Stomach (tissue), 9 donors: ENCODE measurements around the gene ZNF524. TPM values are rescaled to one million over a fixed set of nuclear protein-coding genes. Genes with fewer than 3 reads are reported as not detected.
A peak's percentile ranks its signal among the peaks of the same experiment; 100 is the strongest.

Experiments used
- DNase-seq, 2 donors: peaks; one replicate each; pipeline versions ENCODE4 v3.0.0 to v3.0.0-alpha.2; 2013 to 2019
- H3K27ac ChIP-seq, 5 donors: fragments of 200-600 bp in 4 of 5; sonication (generic) in 4 of 5; one replicate each; pipeline ENCODE4 v1.5.1; 2013 to 2019; ENCODE audit warnings: mild to moderate bottlenecking in 1 of 5, moderate library complexity in 1 of 5
- H3K27me3 ChIP-seq, 3 donors: fragments of 200-600 bp; sonication (generic); one replicate each; pipeline ENCODE4 v1.5.1; 2017 to 2019; ENCODE audit warnings: mixed run types in 1 of 3
- H3K36me3 ChIP-seq, 4 donors: fragments of 200-600 bp; sonication (generic); 1 replicate in 3 of 4; 2 replicates in 1 of 4; pipeline ENCODE4 v1.5.1; 2016 to 2019
- H3K4me1 ChIP-seq, 4 donors: fragments of 200-600 bp; sonication (generic); one replicate each; pipeline ENCODE4 v1.5.1; 2016 to 2019
- H3K4me3 ChIP-seq, 4 donors: fragments of 200-600 bp; sonication (generic) in 3 of 4; one replicate each; pipeline ENCODE4 v1.5.1; 2016 to 2019; ENCODE audit warnings: mild to moderate bottlenecking in 1 of 4
- H3K9me3 ChIP-seq, 4 donors: fragments of 200-600 bp; sonication (generic); one replicate each; pipeline ENCODE4 v1.5.1; 2016 to 2019
- EP300 ChIP-seq: sonication (generic); formaldehyde crosslinking; IDR thresholded peaks from one replicate; pipeline ENCODE4 v1.6.1; 2017; ENCODE audit warnings: antibody characterized with exemption
- POLR2A ChIP-seq, 4 donors: fragments of 450-650 bp; IDR thresholded peaks; one replicate each; pipeline ENCODE4 v1.6.1; 2016; ENCODE audit warnings: antibody characterized with exemption in 4 of 4, control low read depth in 2 of 4, mild to moderate bottlenecking in 1 of 4, moderate library complexity in 1 of 4
- POLR2AphosphoS5 ChIP-seq, 3 donors: sonication (generic); formaldehyde crosslinking; IDR thresholded peaks; one replicate each; pipeline ENCODE4 v1.6.1; 2016; ENCODE audit warnings: antibody characterized with exemption in 3 of 3
- WGBS, 5 donors: extraction: QIAGEN DNeasy Blood & Tissue Kit in 3 of 5; methylation state at CpG; one replicate each; pipeline versions ENCODE4 v1.1.5 to v1.1.7; 2013 to 2018; 5-methylcytosine and 5-hydroxymethylcytosine counted together
- intact Hi-C: fragments of 100-400 bp; cut with DNase I; formaldehyde crosslinking; loops from one replicate; pipeline ENCODE4 v1.15.1; 2023; ENCODE audit warnings: low total_unique reads
- polyA plus RNA-seq, 3 donors: library from polyadenylated mRNA; stranded (reverse); fragments of 200-250 nt; gene quantifications; one replicate each; pipeline ENCODE4 v1.2.3, GENCODE V29; 2013
- total RNA-seq, 5 donors: library from RNA; depleted of rRNA; stranded (reverse); fragments of >200 nt; gene quantifications; one replicate each; pipeline versions ENCODE4 v1.1.0 to v1.2.3, GENCODE V29; 2014 to 2016
- TF ChIP-seq, protein P1 (sequence below), 7 experiments: fragments of 450-650 bp in 4 of 7; fragments of 200-600 bp in 3 of 7; sonication (generic) in 3 of 7; IDR thresholded peaks; one replicate each; pipeline ENCODE4 v1.5.1; 2016 to 2019; ENCODE audit warnings: antibody characterized with exemption in 7 of 7, control low read depth in 2 of 7, mild to moderate bottlenecking in 1 of 7
- donor health status: healthy with polysubstance abuse.
- donor health status: Bipolar disorder and iron deficiency.
- donor health status: healthy.

ZNF524 gene
- total and polyA plus RNA-seq, 8 donors, result 2.9 to 70.7 (median 53.6) TPM

DNA sequence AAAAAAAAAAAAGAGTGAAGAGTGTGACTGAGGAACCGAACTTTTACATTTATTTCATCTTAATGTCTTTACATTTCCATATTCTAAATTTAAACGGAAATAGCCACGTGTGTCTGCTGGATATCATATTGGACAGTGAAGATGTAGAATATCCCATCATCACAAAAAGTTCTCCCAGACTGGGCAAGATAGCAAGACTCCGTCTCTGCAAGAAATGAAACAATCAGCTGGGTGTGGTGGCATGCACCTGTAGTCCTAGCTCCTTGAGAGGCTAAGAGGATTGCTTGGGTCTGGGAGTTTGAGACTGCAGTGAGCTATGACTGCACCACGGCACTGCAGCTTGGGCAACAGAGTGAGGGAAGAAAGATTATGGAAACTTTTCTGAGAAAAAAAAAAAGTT is 23.3 kb upstream of the ZNF524 start:
- Histone ChIP-seq H3K27ac (no peak overlapping the region), H3K9me3 (no peaks in the 10 kb centered on the region), H3K4me1 (peaks cover 12 to 25% (median 23%) of the 10 kb centered on the region in 4 donors), H3K4me3 (no peak overlapping the region), H3K36me3 (peaks cover 16 to 31% (median 29%) of the 10 kb centered on the region in 4 donors), H3K27me3 (no peaks in the 10 kb centered on the region)
- 88 to 89% (median 88%) methylated on average over 5 of the region's 5 CpGs for WGBS, 5 donors
- TF ChIP-seq, protein P1, sequence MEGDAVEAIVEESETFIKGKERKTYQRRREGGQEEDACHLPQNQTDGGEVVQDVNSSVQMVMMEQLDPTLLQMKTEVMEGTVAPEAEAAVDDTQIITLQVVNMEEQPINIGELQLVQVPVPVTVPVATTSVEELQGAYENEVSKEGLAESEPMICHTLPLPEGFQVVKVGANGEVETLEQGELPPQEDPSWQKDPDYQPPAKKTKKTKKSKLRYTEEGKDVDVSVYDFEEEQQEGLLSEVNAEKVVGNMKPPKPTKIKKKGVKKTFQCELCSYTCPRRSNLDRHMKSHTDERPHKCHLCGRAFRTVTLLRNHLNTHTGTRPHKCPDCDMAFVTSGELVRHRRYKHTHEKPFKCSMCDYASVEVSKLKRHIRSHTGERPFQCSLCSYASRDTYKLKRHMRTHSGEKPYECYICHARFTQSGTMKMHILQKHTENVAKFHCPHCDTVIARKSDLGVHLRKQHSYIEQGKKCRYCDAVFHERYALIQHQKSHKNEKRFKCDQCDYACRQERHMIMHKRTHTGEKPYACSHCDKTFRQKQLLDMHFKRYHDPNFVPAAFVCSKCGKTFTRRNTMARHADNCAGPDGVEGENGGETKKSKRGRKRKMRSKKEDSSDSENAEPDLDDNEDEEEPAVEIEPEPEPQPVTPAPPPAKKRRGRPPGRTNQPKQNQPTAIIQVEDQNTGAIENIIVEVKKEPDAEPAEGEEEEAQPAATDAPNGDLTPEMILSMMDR (IDR thresholded peaks at IDR 0.05), result no peak
- TF ChIP-seq POLR2AphosphoS5 (IDR thresholded peaks at IDR 0.05) (no peak), POLR2A (IDR thresholded peaks at IDR 0.05) (no peak), EP300 (no peak)
- intact Hi-C loops, result no loop called here
- no peak for DNase-seq

DNA sequence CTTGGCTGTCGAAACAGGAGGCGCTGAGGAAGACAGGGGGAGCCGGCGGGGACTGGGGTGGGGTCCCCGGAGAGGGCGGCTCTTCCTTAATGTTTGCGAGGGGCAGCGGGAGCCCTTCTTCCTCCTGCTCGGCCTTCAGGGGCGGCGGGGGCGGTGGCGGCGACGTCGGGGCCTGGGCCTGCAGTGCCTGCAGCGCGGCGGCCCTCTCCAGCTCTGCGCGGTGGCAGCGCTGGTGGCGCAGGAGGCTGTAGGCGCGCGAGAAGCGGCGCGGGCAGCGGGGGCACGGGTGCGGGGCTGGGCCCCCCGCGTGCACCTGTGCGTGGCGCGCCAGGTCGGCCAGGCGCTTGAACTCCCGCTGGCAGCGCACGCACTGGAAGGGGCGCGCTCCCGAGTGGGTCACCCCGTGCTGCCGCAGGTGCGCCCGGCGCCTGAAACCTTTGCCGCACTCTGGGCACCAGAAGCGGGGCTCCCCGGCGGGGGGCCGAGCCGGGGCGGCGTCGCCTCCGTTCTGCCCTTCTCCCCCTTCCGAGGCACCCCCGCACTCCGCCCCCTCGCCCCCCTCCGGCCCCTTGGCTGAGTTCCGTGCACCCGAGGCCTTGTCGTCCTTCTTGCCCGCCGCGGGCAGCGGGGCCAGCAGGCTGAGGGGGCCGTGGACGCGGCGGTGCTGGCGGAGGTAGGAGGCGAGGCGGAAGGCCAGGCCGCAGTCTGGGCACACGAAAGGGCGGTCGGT is 21.9 kb upstream of the ZNF524 start:
- Histone ChIP-seq H3K27me3 (no peaks in the 10 kb centered on the region), H3K27ac (no peak overlapping the region), H3K9me3 (no peaks in the 10 kb centered on the region), H3K4me3 (no peak overlapping the region), H3K4me1 (peaks cover 20 to 35% (median 31%) of the 10 kb centered on the region in 4 donors), H3K36me3 (peaks cover 16 to 31% (median 29%) of the 10 kb centered on the region in 4 donors)
- DNase-seq, result no peak
- WGBS, 5 donors, result 93 to 95% (median 95%) methylated on average over 54 to 83 of the region's 83 CpGs
- intact Hi-C loops, result no loop called here
- TF ChIP-seq EP300 (no peak), POLR2AphosphoS5 (IDR thresholded peaks at IDR 0.05) (no peak), POLR2A (IDR thresholded peaks at IDR 0.05) (no peak)
- TF ChIP-seq, protein P1 (IDR thresholded peaks at IDR 0.05), result no peak

DNA sequence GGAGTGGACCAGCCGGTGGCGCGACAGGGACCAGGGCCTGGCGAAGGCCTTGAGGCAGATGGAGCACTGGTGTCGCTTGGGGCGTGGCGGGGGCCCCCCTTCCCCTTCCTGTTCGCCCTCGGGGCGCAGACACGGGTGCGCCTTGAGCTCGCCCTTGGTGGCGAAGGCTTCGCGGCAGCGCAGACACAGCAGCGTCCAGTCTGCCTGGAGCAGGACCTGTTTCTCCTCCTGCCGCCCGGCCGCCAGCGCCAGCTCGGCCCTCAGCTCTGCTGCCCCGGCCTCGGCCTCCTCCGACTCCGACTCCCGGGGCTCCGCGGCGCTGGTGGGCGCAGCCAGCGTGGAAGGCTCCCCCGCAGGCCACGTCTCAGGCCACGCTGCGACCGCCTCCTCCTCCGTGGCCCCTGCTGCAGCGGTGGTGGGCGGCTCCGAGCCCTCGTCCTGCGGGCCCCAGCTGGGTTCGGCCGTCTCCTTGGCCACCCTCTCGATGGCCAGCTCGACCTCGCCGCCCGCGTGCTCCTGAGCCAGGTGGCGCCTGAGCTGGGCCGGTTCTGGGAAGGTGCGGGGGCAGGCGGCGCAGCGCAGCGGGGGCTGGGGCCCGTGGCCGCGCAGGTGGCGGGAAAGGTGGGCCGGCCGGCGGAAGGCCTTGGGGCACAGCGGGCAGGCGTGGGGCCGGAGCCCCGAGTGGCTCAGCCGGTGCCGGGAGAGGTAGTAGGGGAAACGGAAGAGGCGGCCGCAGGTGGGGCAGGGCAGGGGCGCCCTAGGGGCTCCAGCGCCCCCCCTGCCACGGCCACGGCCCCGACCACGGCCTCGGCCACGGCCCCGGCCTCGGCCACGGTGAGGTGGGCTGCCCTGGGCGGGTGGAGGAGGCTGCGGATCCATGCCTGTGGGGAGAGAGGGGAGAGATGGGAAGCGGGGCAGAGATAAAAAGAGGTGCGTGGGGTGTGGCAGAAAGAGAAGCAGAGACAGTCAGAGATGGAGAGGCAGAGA is 21.0 kb upstream of the ZNF524 start:
- H3K4me3 ChIP-seq, result peak overlapping the region; percentile 73 to 95 (median 82)

DNA sequence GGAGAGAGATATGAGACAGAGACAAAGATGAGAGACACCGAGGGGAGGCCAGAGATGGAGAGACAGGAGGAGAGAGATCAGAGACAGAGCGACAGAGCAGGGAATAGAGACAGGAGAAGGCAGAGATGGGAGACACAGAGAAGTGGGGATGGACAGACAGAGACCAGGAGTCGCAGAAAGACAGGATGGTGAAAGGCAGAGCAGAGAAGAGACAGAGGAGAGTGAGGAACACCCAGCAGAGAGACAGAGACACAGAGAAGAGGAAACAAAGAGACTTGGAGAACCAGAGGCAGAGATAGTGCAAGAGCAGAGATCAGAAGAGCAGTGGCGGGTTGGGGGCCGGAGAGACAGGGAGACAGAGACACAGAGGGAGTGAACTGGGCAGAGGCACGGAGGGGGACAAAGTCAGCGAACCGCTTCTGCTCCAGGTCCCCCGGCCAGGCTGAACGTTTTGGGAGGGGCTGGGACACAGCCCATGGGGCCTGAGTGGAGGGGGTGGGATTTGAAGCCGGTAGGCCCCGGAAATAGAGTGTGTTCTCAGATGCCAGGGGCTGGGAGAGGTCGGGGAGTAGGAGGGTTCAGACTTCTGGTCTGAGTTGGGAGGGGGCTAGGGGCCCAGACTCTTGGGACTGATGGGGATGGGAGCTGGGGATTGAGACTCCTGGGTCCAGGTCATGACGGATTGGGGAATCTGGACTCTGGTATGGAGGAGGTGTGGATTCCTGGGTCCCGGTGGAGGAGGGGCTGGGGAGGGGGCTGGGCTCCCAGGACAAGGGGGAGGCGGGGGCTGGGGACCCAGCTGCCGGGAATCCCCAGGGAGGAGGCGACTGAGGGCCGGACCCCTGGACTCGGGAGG is 20.1 kb upstream of the ZNF524 start:
- Histone ChIP-seq H3K9me3 (no peaks in the 10 kb centered on the region), H3K27me3 (no peaks in the 10 kb centered on the region), H3K36me3 (peaks cover 16 to 31% (median 29%) of the 10 kb centered on the region in 4 donors), H3K27ac (peak overlapping the region; percentile 92 to 96 (median 93)), H3K4me1 (peaks cover 20 to 35% (median 31%) of the 10 kb centered on the region in 4 donors), H3K4me3 (peak overlapping the region; percentile 73 to 95 (median 82))
- TF ChIP-seq POLR2AphosphoS5 (IDR thresholded peaks at IDR 0.05) (no peak), EP300 (no peak), POLR2A (IDR thresholded peaks at IDR 0.05) (no peak)
- TF ChIP-seq, protein P1 (IDR thresholded peaks at IDR 0.05), result no peak
- WGBS, 5 donors, result 4 to 11% (median 10%) methylated on average over 15 to 20 of the region's 20 CpGs
- intact Hi-C loops, result no loop called here
- DNase-seq, result peak in 1 of 2 donors; percentile 72

More for the DNA sequence above, 21.0 kb upstream of the ZNF524 start:
- Histone ChIP-seq H3K9me3 (no peaks in the 10 kb centered on the region), H3K36me3 (peaks cover 16 to 31% (median 29%) of the 10 kb centered on the region in 4 donors), H3K27me3 (no peaks in the 10 kb centered on the region), H3K27ac (peak overlapping the region in 4 of 5 donors; percentile 92 to 96 (median 94)), H3K4me1 (peaks cover 20 to 35% (median 31%) of the 10 kb centered on the region in 4 donors)
- TF ChIP-seq EP300, result no peak
- WGBS, 5 donors, result 84 to 89% (median 88%) methylated on average over 72 to 90 of the region's 90 CpGs
- intact Hi-C loops, result no loop called here
- peak in 1 of 2 donors; percentile 9 for DNase-seq
